WTC11 (cell line): ENCODE data around the gene SMOC2. TPM values are rescaled to one million over a fixed set of nuclear protein-coding genes. Genes with fewer than 3 reads are reported as not detected.
A peak's percentile ranks its signal among the peaks of the same experiment; 100 is the strongest.

Experiments
- ATAC-seq: fragments of 200-7000 bp; cut with Tn5 transposase; 2 replicates; pipeline ENCODE4 v1.10.0; 2021; ENCODE audit warnings: mild to moderate bottlenecking, moderate library complexity
- CTCF ChIA-PET: fragments of 300-600 bp; sonication (Branson Sonifier 250); formaldehyde crosslinking; loops from one replicate; lab custom pipeline; 2021; ENCODE audit warnings: antibody characterized with exemption; lab: Charles Lee
- POLR2A ChIA-PET: fragments of 350-600 bp; sonication (Branson Sonifier 250); formaldehyde crosslinking; loops from one replicate; lab custom pipeline; 2021; ENCODE audit warnings: antibody characterized with exemption; lab: Charles Lee
- DNase-seq: peaks from one replicate; pipeline ENCODE4 v3.0.0; 2021; ENCODE audit warnings: low spot score
- H3K27ac Mint-ChIP-seq: 2 replicates; pipeline ENCODE4 v1.8.0; 2021; ENCODE audit warnings: mixed read lengths
- H3K27me3 Mint-ChIP-seq: 2 replicates; pipeline ENCODE4 v1.8.0; 2021; ENCODE audit warnings: low read depth, mild to moderate bottlenecking, moderate library complexity, mixed read lengths
- H3K36me3 Mint-ChIP-seq: 2 replicates; pipeline ENCODE4 v1.8.0; 2021; ENCODE audit warnings: mixed read lengths
- H3K4me1 Mint-ChIP-seq: 2 replicates; pipeline ENCODE4 v1.8.0; 2022; ENCODE audit warnings: mixed read lengths
- H3K4me3 Mint-ChIP-seq: 2 replicates; pipeline ENCODE4 v1.8.0; 2021; ENCODE audit warnings: mild to moderate bottlenecking, moderate library complexity, mixed read lengths
- H3K9me3 Mint-ChIP-seq: 2 replicates; pipeline ENCODE4 v1.8.0; 2021; ENCODE audit warnings: mixed read lengths
- CREM ChIP-seq: sonication (generic); formaldehyde crosslinking; IDR thresholded peaks from 2 replicates; pipeline ENCODE4 v1.8.1; 2022; ENCODE audit warnings: mild to moderate bottlenecking, missing genetic modification reagents, moderate library complexity
- ELF4 ChIP-seq: sonication (generic); formaldehyde crosslinking; IDR thresholded peaks from 2 replicates; pipeline ENCODE4 v1.8.1; 2022; ENCODE audit warnings: low read depth, mild to moderate bottlenecking, moderate library complexity, missing genetic modification reagents
- JAZF1 ChIP-seq: fragments of 250-450 bp; sonication (Bioruptor Pico); IDR thresholded peaks from 2 replicates; pipeline ENCODE4 v1.9.0; 2021; ENCODE audit warnings: moderate library complexity, mild to moderate bottlenecking, inconsistent platforms
- JUN ChIP-seq: sonication (generic); formaldehyde crosslinking; IDR thresholded peaks from 2 replicates; pipeline ENCODE4 v1.8.0; 2023; ENCODE audit warnings: mild to moderate bottlenecking, missing genetic modification reagents
- NR1H2 ChIP-seq: sonication (generic); formaldehyde crosslinking; IDR thresholded peaks from 2 replicates; pipeline ENCODE4 v1.9.0; 2021; ENCODE audit warnings: mild to moderate bottlenecking, moderate library complexity, missing genetic modification reagents
- NR2C2 ChIP-seq: sonication (generic); formaldehyde crosslinking; IDR thresholded peaks from 2 replicates; pipeline ENCODE4 v1.8.0; 2022; ENCODE audit warnings: mild to moderate bottlenecking, missing genetic modification reagents
- RORB ChIP-seq: fragments of 250-450 bp; sonication (Bioruptor Pico); IDR thresholded peaks from 2 replicates; pipeline ENCODE4 v1.9.0; 2021; ENCODE audit warnings: mild to moderate bottlenecking
- SMAD3 ChIP-seq: sonication (generic); formaldehyde crosslinking; IDR thresholded peaks from 2 replicates; pipeline ENCODE4 v1.8.0; 2022; ENCODE audit warnings: missing genetic modification reagents, mild to moderate bottlenecking, borderline replicate concordance
- SP1 ChIP-seq: sonication (generic); formaldehyde crosslinking; conservative IDR thresholded peaks from 2 replicates; pipeline ENCODE4 v1.8.1; 2022; ENCODE audit warnings: missing genetic modification reagents
- TP53 ChIP-seq: sonication (generic); formaldehyde crosslinking; IDR thresholded peaks from 2 replicates; pipeline ENCODE4 v1.8.1; 2023; ENCODE audit warnings: mild to moderate bottlenecking, missing genetic modification reagents
- ZNF232 ChIP-seq: sonication (generic); formaldehyde crosslinking; IDR thresholded peaks from 2 replicates; pipeline ENCODE4 v1.8.0; 2022; ENCODE audit warnings: mild to moderate bottlenecking, missing genetic modification reagents
- total RNA-seq: library from RNA; stranded (reverse); gene quantifications from 3 replicates; pipeline ENCODE4 v1.2.3, GENCODE V29; 2021
- TF ChIP-seq, protein P1 (sequence below): sonication (generic); formaldehyde crosslinking; IDR thresholded peaks from 2 replicates; pipeline ENCODE4 v1.8.1; 2023; ENCODE audit warnings: mild to moderate bottlenecking, missing genetic modification reagents
- TF ChIP-seq, protein P2 (sequence below): fragments of 250-450 bp; sonication (Bioruptor Pico); IDR thresholded peaks from 2 replicates; pipeline ENCODE4 v1.8.0; 2021; ENCODE audit warnings: mild to moderate bottlenecking
- TF ChIP-seq, protein P3 (sequence below): fragments of 250-450 bp; sonication (Bioruptor Pico); IDR thresholded peaks from 2 replicates; pipeline ENCODE4 v1.9.0; 2021; ENCODE audit warnings: mild to moderate bottlenecking, borderline replicate concordance
- TF ChIP-seq, protein P4 (sequence below): fragments of 250-450 bp; sonication (Bioruptor Pico); IDR thresholded peaks from 2 replicates; pipeline ENCODE4 v1.9.0; 2021; ENCODE audit warnings: moderate library complexity, mild to moderate bottlenecking, inconsistent platforms, borderline replicate concordance
- TF ChIP-seq, protein P5 (sequence below): sonication (generic); formaldehyde crosslinking; IDR thresholded peaks from 2 replicates; pipeline ENCODE4 v1.8.0; 2022; ENCODE audit warnings: mild to moderate bottlenecking, missing genetic modification reagents
- TF ChIP-seq, protein P6 (sequence below): fragments of 250-450 bp; sonication (Bioruptor Pico); IDR thresholded peaks from 2 replicates; pipeline ENCODE4 v1.9.0; 2021; ENCODE audit warnings: mild to moderate bottlenecking

Gene SMOC2
- total RNA-seq, 1 experiment from 2014 or later: 3.9 TPM

DNA sequence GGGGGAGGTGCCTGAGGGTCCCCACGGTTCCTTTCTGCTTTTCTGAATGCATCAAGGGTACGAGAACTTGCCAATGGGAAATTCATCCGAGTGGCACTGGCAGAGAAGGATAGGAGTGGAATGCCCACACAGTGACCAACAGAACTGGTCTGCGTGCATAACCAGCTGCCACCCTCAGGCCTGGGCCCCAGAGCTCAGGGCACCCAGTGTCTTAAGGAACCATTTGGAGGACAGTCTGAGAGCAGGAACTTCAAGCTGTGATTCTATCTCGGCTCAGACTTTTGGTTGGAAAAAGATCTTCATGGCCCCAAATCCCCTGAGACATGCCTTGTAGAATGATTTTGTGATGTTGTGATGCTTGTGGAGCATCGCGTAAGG lies 226.4 kb downstream of the SMOC2 start:
- ATAC-seq: no peak
- TF ChIP-seq, protein P1, sequence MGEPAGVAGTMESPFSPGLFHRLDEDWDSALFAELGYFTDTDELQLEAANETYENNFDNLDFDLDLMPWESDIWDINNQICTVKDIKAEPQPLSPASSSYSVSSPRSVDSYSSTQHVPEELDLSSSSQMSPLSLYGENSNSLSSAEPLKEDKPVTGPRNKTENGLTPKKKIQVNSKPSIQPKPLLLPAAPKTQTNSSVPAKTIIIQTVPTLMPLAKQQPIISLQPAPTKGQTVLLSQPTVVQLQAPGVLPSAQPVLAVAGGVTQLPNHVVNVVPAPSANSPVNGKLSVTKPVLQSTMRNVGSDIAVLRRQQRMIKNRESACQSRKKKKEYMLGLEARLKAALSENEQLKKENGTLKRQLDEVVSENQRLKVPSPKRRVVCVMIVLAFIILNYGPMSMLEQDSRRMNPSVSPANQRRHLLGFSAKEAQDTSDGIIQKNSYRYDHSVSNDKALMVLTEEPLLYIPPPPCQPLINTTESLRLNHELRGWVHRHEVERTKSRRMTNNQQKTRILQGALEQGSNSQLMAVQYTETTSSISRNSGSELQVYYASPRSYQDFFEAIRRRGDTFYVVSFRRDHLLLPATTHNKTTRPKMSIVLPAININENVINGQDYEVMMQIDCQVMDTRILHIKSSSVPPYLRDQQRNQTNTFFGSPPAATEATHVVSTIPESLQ: no peak
- no peak for TF ChIP-seq RORB
- H3K4me3 Mint-ChIP-seq: no peak overlapping the region
- H3K9me3 Mint-ChIP-seq: peaks cover 3% of the 10 kb centered on the region; the same call in 1 of the 2 replicates
- H3K4me1 Mint-ChIP-seq: peaks cover 41% of the 10 kb centered on the region
- peak overlapping the region; percentile 41; the same call in 1 of the 2 replicates for H3K27ac Mint-ChIP-seq
- H3K36me3 Mint-ChIP-seq: no peaks in the 10 kb centered on the region; the same call in 1 of the 2 replicates
- ChIA-PET POLR2A (no interaction called here), CTCF (interaction anchor here (1.7 kb wide), 1 partner anchor 31 kb away, joined by 4 read pairs; no protein-coding TSS in a partner anchor)
- DNase-seq: no peak
- H3K27me3 Mint-ChIP-seq: no peaks in the 10 kb centered on the region

DNA sequence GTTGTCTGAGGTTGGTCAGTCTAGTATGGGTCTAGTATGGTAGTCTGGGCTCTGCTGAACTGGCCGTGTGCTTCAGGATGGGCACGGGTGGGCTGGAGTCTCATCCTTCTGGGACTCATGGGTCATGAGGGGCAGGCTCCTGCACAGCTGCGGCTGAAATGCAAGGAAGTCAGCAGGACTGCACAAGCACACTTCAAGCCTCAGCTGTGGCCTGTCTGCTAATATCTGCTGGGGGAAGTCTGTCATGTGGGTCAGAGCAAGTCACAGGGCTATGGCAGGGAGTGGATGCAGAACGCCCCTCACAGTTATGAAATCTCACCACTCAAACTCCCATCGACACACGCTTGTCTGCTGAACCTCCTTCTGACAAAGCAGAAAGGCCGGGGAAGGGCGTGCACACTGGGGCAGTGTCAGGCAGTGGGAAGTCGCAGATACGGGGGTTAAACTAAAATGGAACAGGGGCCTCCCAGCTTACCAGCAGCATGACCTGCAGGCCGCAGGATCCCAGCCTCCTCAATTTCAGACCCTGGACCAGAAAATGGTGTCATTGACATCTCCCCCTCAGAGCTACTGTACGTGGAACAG lies 229.5 kb downstream of the SMOC2 start:
- H3K36me3 Mint-ChIP-seq: no peaks in the 10 kb centered on the region; the same call in 1 of the 2 replicates
- ChIA-PET POLR2A (interaction anchor here (0.6 kb wide), 1 partner anchor 182 kb away, joined by 3 read pairs; no protein-coding TSS in a partner anchor), CTCF (no interaction called here)
- H3K9me3 Mint-ChIP-seq: no peaks in the 10 kb centered on the region; the same call in 1 of the 2 replicates
- H3K27ac Mint-ChIP-seq: no peak overlapping the region
- TF ChIP-seq, protein P2, sequence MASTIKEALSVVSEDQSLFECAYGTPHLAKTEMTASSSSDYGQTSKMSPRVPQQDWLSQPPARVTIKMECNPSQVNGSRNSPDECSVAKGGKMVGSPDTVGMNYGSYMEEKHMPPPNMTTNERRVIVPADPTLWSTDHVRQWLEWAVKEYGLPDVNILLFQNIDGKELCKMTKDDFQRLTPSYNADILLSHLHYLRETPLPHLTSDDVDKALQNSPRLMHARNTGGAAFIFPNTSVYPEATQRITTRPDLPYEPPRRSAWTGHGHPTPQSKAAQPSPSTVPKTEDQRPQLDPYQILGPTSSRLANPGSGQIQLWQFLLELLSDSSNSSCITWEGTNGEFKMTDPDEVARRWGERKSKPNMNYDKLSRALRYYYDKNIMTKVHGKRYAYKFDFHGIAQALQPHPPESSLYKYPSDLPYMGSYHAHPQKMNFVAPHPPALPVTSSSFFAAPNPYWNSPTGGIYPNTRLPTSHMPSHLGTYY (CRISPR knock-in tag): no peak
- TF ChIP-seq, protein P3, sequence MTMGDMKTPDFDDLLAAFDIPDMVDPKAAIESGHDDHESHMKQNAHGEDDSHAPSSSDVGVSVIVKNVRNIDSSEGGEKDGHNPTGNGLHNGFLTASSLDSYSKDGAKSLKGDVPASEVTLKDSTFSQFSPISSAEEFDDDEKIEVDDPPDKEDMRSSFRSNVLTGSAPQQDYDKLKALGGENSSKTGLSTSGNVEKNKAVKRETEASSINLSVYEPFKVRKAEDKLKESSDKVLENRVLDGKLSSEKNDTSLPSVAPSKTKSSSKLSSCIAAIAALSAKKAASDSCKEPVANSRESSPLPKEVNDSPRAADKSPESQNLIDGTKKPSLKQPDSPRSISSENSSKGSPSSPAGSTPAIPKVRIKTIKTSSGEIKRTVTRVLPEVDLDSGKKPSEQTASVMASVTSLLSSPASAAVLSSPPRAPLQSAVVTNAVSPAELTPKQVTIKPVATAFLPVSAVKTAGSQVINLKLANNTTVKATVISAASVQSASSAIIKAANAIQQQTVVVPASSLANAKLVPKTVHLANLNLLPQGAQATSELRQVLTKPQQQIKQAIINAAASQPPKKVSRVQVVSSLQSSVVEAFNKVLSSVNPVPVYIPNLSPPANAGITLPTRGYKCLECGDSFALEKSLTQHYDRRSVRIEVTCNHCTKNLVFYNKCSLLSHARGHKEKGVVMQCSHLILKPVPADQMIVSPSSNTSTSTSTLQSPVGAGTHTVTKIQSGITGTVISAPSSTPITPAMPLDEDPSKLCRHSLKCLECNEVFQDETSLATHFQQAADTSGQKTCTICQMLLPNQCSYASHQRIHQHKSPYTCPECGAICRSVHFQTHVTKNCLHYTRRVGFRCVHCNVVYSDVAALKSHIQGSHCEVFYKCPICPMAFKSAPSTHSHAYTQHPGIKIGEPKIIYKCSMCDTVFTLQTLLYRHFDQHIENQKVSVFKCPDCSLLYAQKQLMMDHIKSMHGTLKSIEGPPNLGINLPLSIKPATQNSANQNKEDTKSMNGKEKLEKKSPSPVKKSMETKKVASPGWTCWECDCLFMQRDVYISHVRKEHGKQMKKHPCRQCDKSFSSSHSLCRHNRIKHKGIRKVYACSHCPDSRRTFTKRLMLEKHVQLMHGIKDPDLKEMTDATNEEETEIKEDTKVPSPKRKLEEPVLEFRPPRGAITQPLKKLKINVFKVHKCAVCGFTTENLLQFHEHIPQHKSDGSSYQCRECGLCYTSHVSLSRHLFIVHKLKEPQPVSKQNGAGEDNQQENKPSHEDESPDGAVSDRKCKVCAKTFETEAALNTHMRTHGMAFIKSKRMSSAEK (CRISPR knock-in tag): no peak
- TF ChIP-seq SP1 (CRISPR knock-in tag) (no peak), NR2C2 (CRISPR knock-in tag) (no peak), ZNF232 (CRISPR knock-in tag) (no peak), NR1H2 (CRISPR knock-in tag) (no peak), TP53 (CRISPR knock-in tag) (no peak)
- TF ChIP-seq, protein P4, sequence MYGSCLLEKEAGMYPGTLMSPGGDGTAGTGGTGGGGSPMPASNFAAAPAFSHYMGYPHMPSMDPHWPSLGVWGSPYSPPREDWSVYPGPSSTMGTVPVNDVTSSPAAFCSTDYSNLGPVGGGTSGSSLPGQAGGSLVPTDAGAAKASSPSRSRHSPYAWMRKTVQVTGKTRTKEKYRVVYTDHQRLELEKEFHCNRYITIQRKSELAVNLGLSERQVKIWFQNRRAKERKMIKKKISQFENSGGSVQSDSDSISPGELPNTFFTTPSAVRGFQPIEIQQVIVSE (CRISPR knock-in tag): no peak
- no peak overlapping the region for H3K4me3 Mint-ChIP-seq
- peaks cover 23% of the 10 kb centered on the region for H3K4me1 Mint-ChIP-seq
- no peak for DNase-seq
- ATAC-seq: no peak
- no peaks in the 10 kb centered on the region for H3K27me3 Mint-ChIP-seq

DNA sequence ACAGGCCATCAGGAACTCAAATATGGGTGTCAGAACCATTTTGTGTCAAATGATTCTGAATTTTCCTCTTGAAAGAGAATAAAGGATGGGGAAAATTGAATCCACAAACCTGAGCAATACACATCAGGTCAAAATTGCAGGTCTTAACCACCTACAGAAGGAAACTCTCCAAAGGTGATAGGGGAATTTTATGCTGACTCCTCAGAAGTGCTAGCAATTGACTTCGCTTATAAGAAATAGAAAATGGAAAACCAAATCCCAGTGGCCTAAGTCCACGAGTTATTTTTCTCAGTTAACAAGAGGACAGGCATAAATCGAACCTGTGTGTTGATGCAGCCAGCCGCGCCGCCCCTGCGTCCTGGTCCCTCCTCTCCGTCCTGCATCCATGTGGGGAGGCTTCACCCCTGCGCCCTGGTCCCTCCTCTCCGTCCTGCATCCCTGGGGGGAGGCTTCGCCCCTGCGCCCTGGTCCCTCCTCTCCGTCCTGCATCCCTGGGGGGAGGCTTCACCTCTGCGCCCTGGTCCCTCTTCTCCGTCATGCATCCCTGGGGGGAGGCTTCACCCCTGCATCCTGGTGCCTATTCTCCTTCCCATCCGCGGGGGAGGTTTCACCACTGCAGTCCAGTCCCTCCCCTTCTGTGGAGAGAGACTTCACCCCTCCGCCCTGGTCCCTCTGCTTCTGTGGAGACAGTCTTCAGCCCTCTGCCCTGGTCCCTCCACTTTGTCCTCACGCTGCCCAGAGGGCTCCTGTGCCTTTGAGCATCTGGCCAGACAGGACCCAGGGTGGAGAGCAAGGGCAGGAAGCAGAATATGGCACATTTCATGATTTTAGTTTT lies 230.3 kb downstream of the SMOC2 start:
- Mint-ChIP-seq H3K4me3 (no peak overlapping the region), H3K27ac (no peak overlapping the region), H3K9me3 (peaks cover 4% of the 10 kb centered on the region; the same call in 1 of the 2 replicates), H3K4me1 (peaks cover 19% of the 10 kb centered on the region), H3K27me3 (no peaks in the 10 kb centered on the region; the same call in 1 of the 2 replicates), H3K36me3 (no peaks in the 10 kb centered on the region; the same call in 1 of the 2 replicates)
- CTCF ChIA-PET: no interaction called here
- no peak for DNase-seq
- POLR2A ChIA-PET: no interaction called here
- no peak for ATAC-seq
- TF ChIP-seq JAZF1 (CRISPR knock-in tag): no peak
- TF ChIP-seq CREM: no peak
- no peak for TF ChIP-seq JUN (CRISPR knock-in tag)
- no peak for TF ChIP-seq ELF4 (CRISPR knock-in tag)
- no peak for TF ChIP-seq SMAD3
- TF ChIP-seq, protein P5, sequence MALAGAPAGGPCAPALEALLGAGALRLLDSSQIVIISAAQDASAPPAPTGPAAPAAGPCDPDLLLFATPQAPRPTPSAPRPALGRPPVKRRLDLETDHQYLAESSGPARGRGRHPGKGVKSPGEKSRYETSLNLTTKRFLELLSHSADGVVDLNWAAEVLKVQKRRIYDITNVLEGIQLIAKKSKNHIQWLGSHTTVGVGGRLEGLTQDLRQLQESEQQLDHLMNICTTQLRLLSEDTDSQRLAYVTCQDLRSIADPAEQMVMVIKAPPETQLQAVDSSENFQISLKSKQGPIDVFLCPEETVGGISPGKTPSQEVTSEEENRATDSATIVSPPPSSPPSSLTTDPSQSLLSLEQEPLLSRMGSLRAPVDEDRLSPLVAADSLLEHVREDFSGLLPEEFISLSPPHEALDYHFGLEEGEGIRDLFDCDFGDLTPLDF (CRISPR knock-in tag): no peak
- TF ChIP-seq, protein P6, sequence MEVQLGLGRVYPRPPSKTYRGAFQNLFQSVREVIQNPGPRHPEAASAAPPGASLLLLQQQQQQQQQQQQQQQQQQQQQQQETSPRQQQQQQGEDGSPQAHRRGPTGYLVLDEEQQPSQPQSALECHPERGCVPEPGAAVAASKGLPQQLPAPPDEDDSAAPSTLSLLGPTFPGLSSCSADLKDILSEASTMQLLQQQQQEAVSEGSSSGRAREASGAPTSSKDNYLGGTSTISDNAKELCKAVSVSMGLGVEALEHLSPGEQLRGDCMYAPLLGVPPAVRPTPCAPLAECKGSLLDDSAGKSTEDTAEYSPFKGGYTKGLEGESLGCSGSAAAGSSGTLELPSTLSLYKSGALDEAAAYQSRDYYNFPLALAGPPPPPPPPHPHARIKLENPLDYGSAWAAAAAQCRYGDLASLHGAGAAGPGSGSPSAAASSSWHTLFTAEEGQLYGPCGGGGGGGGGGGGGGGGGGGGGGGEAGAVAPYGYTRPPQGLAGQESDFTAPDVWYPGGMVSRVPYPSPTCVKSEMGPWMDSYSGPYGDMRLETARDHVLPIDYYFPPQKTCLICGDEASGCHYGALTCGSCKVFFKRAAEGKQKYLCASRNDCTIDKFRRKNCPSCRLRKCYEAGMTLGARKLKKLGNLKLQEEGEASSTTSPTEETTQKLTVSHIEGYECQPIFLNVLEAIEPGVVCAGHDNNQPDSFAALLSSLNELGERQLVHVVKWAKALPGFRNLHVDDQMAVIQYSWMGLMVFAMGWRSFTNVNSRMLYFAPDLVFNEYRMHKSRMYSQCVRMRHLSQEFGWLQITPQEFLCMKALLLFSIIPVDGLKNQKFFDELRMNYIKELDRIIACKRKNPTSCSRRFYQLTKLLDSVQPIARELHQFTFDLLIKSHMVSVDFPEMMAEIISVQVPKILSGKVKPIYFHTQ (CRISPR knock-in tag): no peak
